ENCODE results near the gene TMEM132D.

DNA sequence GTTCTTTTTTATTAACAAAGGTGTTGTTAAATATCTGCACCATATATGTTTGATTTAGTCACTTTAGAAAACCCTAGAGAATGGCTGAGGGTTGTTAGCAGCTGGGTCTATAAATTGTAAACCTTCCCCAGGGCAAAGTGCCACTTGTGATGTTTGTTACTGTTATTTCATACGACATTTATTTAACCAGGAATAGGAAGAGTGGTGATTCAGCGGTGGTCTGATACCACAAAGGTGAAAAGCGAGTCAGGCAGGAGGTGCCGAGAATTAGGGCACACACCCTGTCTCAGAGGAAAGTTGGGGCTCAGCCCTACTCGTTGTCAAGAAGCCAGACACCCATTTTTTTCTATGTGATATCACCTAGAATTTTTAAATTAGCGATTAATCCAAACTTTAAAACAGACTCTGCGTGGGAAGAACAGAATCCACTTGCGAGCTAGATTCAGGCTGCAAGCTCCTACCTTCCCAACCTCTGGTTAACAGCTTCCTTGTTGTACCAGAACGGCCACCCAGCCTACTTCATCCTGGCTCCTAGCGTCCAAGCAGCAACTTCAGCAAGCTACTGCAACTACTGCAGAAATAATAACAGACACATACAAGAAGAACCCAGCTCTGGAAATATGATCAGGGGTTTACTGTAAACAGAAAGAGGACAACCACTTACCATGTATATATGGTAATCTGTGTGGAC lies 126.7 kb downstream of the TMEM132D start:
- TF ChIP-seq ZNF223 (tag by site-specific recombination; IDR thresholded peaks at IDR 0.05), result no peak
- no peak for TF ChIP-seq ZNF626 (tag by site-specific recombination; IDR thresholded peaks at IDR 0.05)
- no peak for TF ChIP-seq REST (tag by site-specific recombination; IDR thresholded peaks at IDR 0.05)
- TF ChIP-seq ZSCAN4 (tag by site-specific recombination; IDR thresholded peaks at IDR 0.05), result no peak
- TF ChIP-seq CTCF (tag by site-specific recombination; IDR thresholded peaks at IDR 0.05), result no peak

All from HEK293 (cell line).